ENCODE results near the gene BRF1. TPM values are rescaled to one million over a fixed set of nuclear protein-coding genes. Genes with fewer than 3 reads are reported as not detected.
"Not testable (repeated sequence)": the region's sequence is repeated elsewhere in the genome, so short reads cannot be mapped to it uniquely, and the experiment has no call there.

The BRF1 gene
- total RNA-seq, 2 experiments from 2014 or later: 25.5 to 27.4 TPM

- CTCF ChIA-PET: no interaction called here
These were observed 20.3 kb downstream of the BRF1 start for GRCh38 chr14:105280525-105280924.

GRCh38 chr14:105279642-105280361, 21.0 kb downstream of the BRF1 start:
- no peaks in the 10 kb centered on the region for H3K27me3 Mint-ChIP-seq
- H3K36me3 Mint-ChIP-seq: peaks cover 5% of the 10 kb centered on the region
- no peak overlapping the region for H3K27ac Mint-ChIP-seq
- POLR2A ChIA-PET: no interaction called here
- intact Hi-C loops (cut with micrococcal nuclease): loop anchor here (5.0 kb wide), 1 partner anchor 72 kb away; no protein-coding TSS in a partner anchor
- CTCF ChIA-PET: no interaction called here
- peaks cover 19% of the 10 kb centered on the region for H3K4me1 Mint-ChIP-seq (ENCODE audit: low read depth)
- no peak for DNase-seq
- H3K9me3 Mint-ChIP-seq: no peaks in the 10 kb centered on the region
- no peak overlapping the region for H3K4me3 Mint-ChIP-seq

More at GRCh38 chr14:105280525-105280924, 20.3 kb downstream of the BRF1 start:
- POLR2A ChIA-PET: no interaction called here
- Mint-ChIP-seq H3K36me3 (peaks cover 5% of the 10 kb centered on the region), H3K27me3 (no peaks in the 10 kb centered on the region), H3K27ac (no peak overlapping the region), H3K9me3 (no peaks in the 10 kb centered on the region), H3K4me1 (ENCODE audit: low read depth) (peaks cover 19% of the 10 kb centered on the region), H3K4me3 (no peak overlapping the region)
- no peak for DNase-seq
- intact Hi-C loops (cut with micrococcal nuclease): loop anchor here (5.0 kb wide), 1 partner anchor 72 kb away; no protein-coding TSS in a partner anchor

GRCh38 chr14:105277448-105277847, 23.4 kb downstream of the BRF1 start:
- H3K9me3 Mint-ChIP-seq; DNase-seq; H3K27me3 Mint-ChIP-seq; POLR2A ChIA-PET; H3K4me3 Mint-ChIP-seq; H3K36me3 Mint-ChIP-seq; H3K4me1 Mint-ChIP-seq (ENCODE audit: low read depth); CTCF ChIA-PET; H3K27ac Mint-ChIP-seq; intact Hi-C loops (cut with micrococcal nuclease): not testable (repeated sequence)

GRCh38 chr14:105275267-105275946, 25.4 kb downstream of the BRF1 start:
- Mint-ChIP-seq H3K4me1 (ENCODE audit: low read depth) (no peaks in the 10 kb centered on the region), H3K4me3 (no peak overlapping the region), H3K27ac (no peak overlapping the region), H3K27me3 (no peaks in the 10 kb centered on the region), H3K9me3 (no peaks in the 10 kb centered on the region), H3K36me3 (no peaks in the 10 kb centered on the region)
- CTCF ChIA-PET: interaction anchor here (0.6 kb wide), 3 partner anchors 12 to 843 kb away, joined by 3 to 4 read pairs (median 3); no protein-coding TSS in a partner anchor
- no peak for DNase-seq
- intact Hi-C loops (cut with micrococcal nuclease): no loop called here
- POLR2A ChIA-PET: no interaction called here

- no peak overlapping the region for H3K27ac Mint-ChIP-seq
- H3K4me3 Mint-ChIP-seq: no peak overlapping the region
- no peaks in the 10 kb centered on the region for H3K4me1 Mint-ChIP-seq (ENCODE audit: low read depth)
- H3K36me3 Mint-ChIP-seq: no peaks in the 10 kb centered on the region
- ChIA-PET POLR2A (no interaction called here), CTCF (interaction anchor here (0.6 kb wide), 1 partner anchor 312 kb away, joined by 3 read pairs; no protein-coding TSS in a partner anchor)
- no peak for DNase-seq
- H3K27me3 Mint-ChIP-seq: no peaks in the 10 kb centered on the region
- intact Hi-C loops (cut with micrococcal nuclease): no loop called here
- no peaks in the 10 kb centered on the region for H3K9me3 Mint-ChIP-seq
These were observed 26.2 kb downstream of the BRF1 start for GRCh38 chr14:105274637-105275036.

GRCh38 chr14:105273062-105273461, 27.7 kb downstream of the BRF1 start:
- H3K9me3 Mint-ChIP-seq: no peaks in the 10 kb centered on the region
- no peaks in the 10 kb centered on the region for H3K27me3 Mint-ChIP-seq
- DNase-seq: no peak
- no peaks in the 10 kb centered on the region for H3K4me1 Mint-ChIP-seq (ENCODE audit: low read depth)
- CTCF ChIA-PET: no interaction called here
- no peak overlapping the region for H3K27ac Mint-ChIP-seq
- no peak overlapping the region for H3K4me3 Mint-ChIP-seq
- no peaks in the 10 kb centered on the region for H3K36me3 Mint-ChIP-seq
- intact Hi-C loops (cut with micrococcal nuclease): no loop called here
- POLR2A ChIA-PET: no interaction called here

- CTCF ChIA-PET: no interaction called here
- Mint-ChIP-seq H3K27me3 (no peaks in the 10 kb centered on the region), H3K9me3 (no peaks in the 10 kb centered on the region), H3K36me3 (no peaks in the 10 kb centered on the region), H3K27ac (no peak overlapping the region), H3K4me1 (ENCODE audit: low read depth) (no peaks in the 10 kb centered on the region), H3K4me3 (no peak overlapping the region)
- intact Hi-C loops (cut with micrococcal nuclease): no loop called here
- POLR2A ChIA-PET: no interaction called here
- no peak for DNase-seq
These were observed 28.2 kb downstream of the BRF1 start for GRCh38 chr14:105272623-105273022.

- no peaks in the 10 kb centered on the region for H3K36me3 Mint-ChIP-seq
- H3K27ac Mint-ChIP-seq: no peak overlapping the region
- no peaks in the 10 kb centered on the region for H3K4me1 Mint-ChIP-seq (ENCODE audit: low read depth)
- H3K9me3 Mint-ChIP-seq: no peaks in the 10 kb centered on the region
- no peaks in the 10 kb centered on the region for H3K27me3 Mint-ChIP-seq
- intact Hi-C loops (cut with micrococcal nuclease): no loop called here
- ChIA-PET POLR2A (no interaction called here), CTCF (interaction anchor here (0.6 to 2.0 kb wide), 3 partner anchors 81 to 184 kb away, joined by 3 to 7 read pairs (median 3); no protein-coding TSS in a partner anchor)
- no peak for DNase-seq
- H3K4me3 Mint-ChIP-seq: no peak overlapping the region
These were observed 29.4 kb downstream of the BRF1 start for GRCh38 chr14:105271224-105271890.

GRCh38 chr14:105269405-105269804, 31.4 kb downstream of the BRF1 start:
- Mint-ChIP-seq H3K27ac (no peak overlapping the region), H3K9me3 (no peaks in the 10 kb centered on the region), H3K4me1 (ENCODE audit: low read depth) (no peaks in the 10 kb centered on the region), H3K4me3 (no peak overlapping the region), H3K36me3 (no peaks in the 10 kb centered on the region), H3K27me3 (no peaks in the 10 kb centered on the region)
- ChIA-PET POLR2A (interaction anchor here (0.6 kb wide), 1 partner anchor 290 kb away, joined by 3 read pairs; no protein-coding TSS in a partner anchor), CTCF (no interaction called here)
- intact Hi-C loops (cut with micrococcal nuclease): no loop called here
- no peak for DNase-seq

GRCh38 chr14:105268736-105269354, 32.0 kb downstream of the BRF1 start:
- Mint-ChIP-seq H3K4me1 (ENCODE audit: low read depth) (no peaks in the 10 kb centered on the region), H3K27me3 (no peaks in the 10 kb centered on the region), H3K9me3 (no peaks in the 10 kb centered on the region), H3K4me3 (no peak overlapping the region), H3K27ac (no peak overlapping the region), H3K36me3 (peaks cover 3% of the 10 kb centered on the region)
- ChIA-PET POLR2A (no interaction called here), CTCF (no interaction called here)
- intact Hi-C loops (cut with micrococcal nuclease): no loop called here
- DNase-seq: no peak

- intact Hi-C loops (cut with micrococcal nuclease): no loop called here
- H3K4me1 Mint-ChIP-seq (ENCODE audit: low read depth): no peaks in the 10 kb centered on the region
- CTCF ChIA-PET: interaction anchor here (1.6 kb wide), 1 partner anchor 102 kb away, joined by 4 read pairs; no protein-coding TSS in a partner anchor
- no peaks in the 10 kb centered on the region for H3K9me3 Mint-ChIP-seq
- H3K36me3 Mint-ChIP-seq: peaks cover 4% of the 10 kb centered on the region
- no peak for DNase-seq
- POLR2A ChIA-PET: no interaction called here
- H3K27me3 Mint-ChIP-seq: no peaks in the 10 kb centered on the region
- no peak overlapping the region for H3K4me3 Mint-ChIP-seq
- H3K27ac Mint-ChIP-seq: no peak overlapping the region
These were observed 32.8 kb downstream of the BRF1 start for GRCh38 chr14:105267820-105268548.

All from activated CD4-positive, alpha-beta memory T cell treated with anti-CD3 and anti-CD28 coated beads for 36 hours (primary cell).